ENCODE measurements around the gene SEMA4F. TPM values are rescaled to one million over a fixed set of nuclear protein-coding genes. Genes with fewer than 3 reads are reported as not detected.

SEMA4F gene
- total RNA-seq, 1 experiment from 2014 or later, result 6.6 TPM

- H4K8ac ChIP-seq (replicated peaks; ENCODE audit: insufficient read length, low read depth, low read length), result no peak overlapping the region
- no peak overlapping the region for H3K27ac Mint-ChIP-seq
- H3K9me3 ChIP-seq (ENCODE audit: control insufficient read depth, low read depth, low read length), result no peaks in the 10 kb centered on the region
- H3K23me2 ChIP-seq (ENCODE audit: insufficient read length, low read depth, low read length, poor library complexity, severe bottlenecking), result no peaks in the 10 kb centered on the region
- peak overlapping the region; percentile 87 for H3K4me2 ChIP-seq (ENCODE audit: insufficient read depth, insufficient read length, low read length)
- no peak overlapping the region for H3K23ac ChIP-seq (ENCODE audit: insufficient read length, low read depth, low read length)
- H2AK5ac ChIP-seq (ENCODE audit: insufficient read length, low read length), result no peak overlapping the region
- no peaks in the 10 kb centered on the region; a peak in 1 of 7 replicates for H3K36me3 Mint-ChIP-seq (ENCODE audit: insufficient read depth in 1 of 3, low read depth in 3 of 3)
- H3K56ac ChIP-seq (ENCODE audit: insufficient read length, low read depth, low read length), result no peak overlapping the region
- TF ChIP-seq CTCF (conservative IDR thresholded peaks at IDR 0.05), result no peak
- H3K4me1 Mint-ChIP-seq, result peaks cover 4 to 9% of the 10 kb centered on the region in 2 experiments; a peak in 3 of 4 replicates
- H3K79me2 ChIP-seq (ENCODE audit: insufficient read depth, low read length), result no peaks in the 10 kb centered on the region
- no peaks in the 10 kb centered on the region for H3K9me3 Mint-ChIP-seq
- H4K20me1 ChIP-seq (ENCODE audit: control insufficient read depth, insufficient read depth, insufficient read length), result no peaks in the 10 kb centered on the region
- no peaks in the 10 kb centered on the region for H3K79me1 ChIP-seq (ENCODE audit: insufficient read depth, low read depth, low read length, poor library complexity, severe bottlenecking)
- no peak overlapping the region for H4K5ac ChIP-seq (ENCODE audit: insufficient read length, low read depth, low read length)
- no peak overlapping the region for H3T11ph ChIP-seq (ENCODE audit: low read length)
- no peak overlapping the region for H3K18ac ChIP-seq (ENCODE audit: insufficient read length, low read depth, low read length)
- peaks cover 7% of the 10 kb centered on the region for H3K27me3 Mint-ChIP-seq (ENCODE audit: low read depth)
- H3K27ac ChIP-seq (ENCODE audit: insufficient read length, low read depth, low read length), result no peak overlapping the region
- H3K27me3 ChIP-seq (ENCODE audit: insufficient read depth, low read length), result peaks cover 8% of the 10 kb centered on the region; the same call in 1 of the 2 replicates
- DNase-seq, result no peak
- H2BK15ac ChIP-seq (ENCODE audit: low read depth, low read length), result no peak overlapping the region
- H2AFZ ChIP-seq (ENCODE audit: low read length), result no peak overlapping the region
- peak overlapping the region; percentile 76 to 85 for H3K4me3 Mint-ChIP-seq
- WGBS (ENCODE audit: extremely low coverage, insufficient read length, low lambda C conversion rate), result no CpG with 5 or more reads among the region's 6 CpGs
- H3K4ac ChIP-seq (ENCODE audit: low read depth, low read length), result no peak overlapping the region
- no peak overlapping the region for H2BK20ac ChIP-seq (ENCODE audit: low read depth, low read length, poor library complexity, severe bottlenecking)
- no peak overlapping the region for H3K14ac ChIP-seq (ENCODE audit: insufficient read depth, low read length)
- no peak overlapping the region for H3K9ac ChIP-seq (ENCODE audit: extremely low read depth, insufficient read length, low read length)
- no peak overlapping the region for H2BK12ac ChIP-seq (ENCODE audit: insufficient read length, low read depth, low read length)
- no peak overlapping the region for H2BK120ac ChIP-seq (ENCODE audit: low read depth, low read length, poor library complexity, severe bottlenecking)
- H2BK5ac ChIP-seq (ENCODE audit: insufficient read length, low read length), result no peak overlapping the region
- no peaks in the 10 kb centered on the region for H3K4me1 ChIP-seq (ENCODE audit: insufficient read depth, low read length)
- no peak overlapping the region for H4K91ac ChIP-seq (ENCODE audit: insufficient read length, low read depth, low read length)
Measured at GRCh38 chr2:74715880-74716279, 61.8 kb downstream of the SEMA4F start.

Data from H9 (cell line).